SK-N-SH treated with all-trans-retinoic acid at 6 μM for 48 hours (cell line): Measurements from ENCODE around the gene MCRIP2.

Experiments
- ARNTL ChIP-seq: fragments of 450-650 bp; formaldehyde crosslinking; IDR thresholded peaks from 2 replicates; pipeline ENCODE4 v1.5.0; 2020; ENCODE audit warnings: low read depth, mild to moderate bottlenecking, moderate library complexity, borderline replicate concordance
- ESRRG ChIP-seq: fragments of 250-450 bp; sonication (Bioruptor Pico); IDR thresholded peaks from 2 replicates; pipeline ENCODE4 v1.6.1; 2021; ENCODE audit warnings: mild to moderate bottlenecking
- RARB ChIP-seq: fragments of 250-450 bp; sonication (Bioruptor Pico); IDR thresholded peaks from 2 replicates; pipeline ENCODE4 v1.8.0; 2021; ENCODE audit warnings: mild to moderate bottlenecking, moderate library complexity
- TCF4 ChIP-seq: fragments of 250-450 bp; sonication (Bioruptor Pico); IDR thresholded peaks from 2 replicates; pipeline ENCODE4 v1.8.0; 2021; ENCODE audit warnings: mild to moderate bottlenecking, moderate library complexity, borderline replicate concordance
- ZNF565 ChIP-seq: fragments of 450-650 bp; formaldehyde crosslinking; conservative IDR thresholded peaks from 2 replicates; pipeline ENCODE4 v1.5.0; 2020; ENCODE audit warnings: low read depth, mild to moderate bottlenecking, moderate library complexity
- ZNF70 ChIP-seq: fragments of 450-650 bp; formaldehyde crosslinking; IDR thresholded peaks from 2 replicates; pipeline ENCODE4 v1.5.0; 2020; ENCODE audit warnings: mild to moderate bottlenecking, moderate library complexity
- ZNF8 ChIP-seq: fragments of 450-650 bp; formaldehyde crosslinking; IDR thresholded peaks from 2 replicates; pipeline ENCODE4 v1.5.0; 2020; ENCODE audit warnings: mild to moderate bottlenecking, moderate library complexity
- TF ChIP-seq, protein P1 (sequence below): fragments of 250-450 bp; sonication (Bioruptor Pico); IDR thresholded peaks from 2 replicates; pipeline ENCODE4 v1.8.0; 2020; ENCODE audit warnings: mild to moderate bottlenecking, moderate library complexity, borderline replicate concordance
- TF ChIP-seq, protein P2 (sequence below): fragments of 250-450 bp; sonication (Bioruptor Pico); IDR thresholded peaks from 2 replicates; pipeline ENCODE4 v1.5.1; 2020; ENCODE audit warnings: low read depth, mild to moderate bottlenecking, moderate library complexity
- TF ChIP-seq, protein P3 (sequence below): fragments of 250-450 bp; sonication (Bioruptor Pico); IDR thresholded peaks from 2 replicates; pipeline ENCODE4 v1.8.0; 2021; ENCODE audit warnings: low read depth, mild to moderate bottlenecking, moderate library complexity, borderline replicate concordance
- TF ChIP-seq, protein P4 (sequence below): fragments of 250-450 bp; sonication (Bioruptor Pico); IDR thresholded peaks from 2 replicates; pipeline ENCODE4 v1.5.0; 2020; ENCODE audit warnings: mild to moderate bottlenecking, moderate library complexity
- TF ChIP-seq, protein P5 (sequence below): fragments of 250-450 bp; sonication (Bioruptor Pico); IDR thresholded peaks from 2 replicates; pipeline ENCODE4 v1.5.1; 2021; ENCODE audit warnings: mild to moderate bottlenecking, moderate library complexity

DNA sequence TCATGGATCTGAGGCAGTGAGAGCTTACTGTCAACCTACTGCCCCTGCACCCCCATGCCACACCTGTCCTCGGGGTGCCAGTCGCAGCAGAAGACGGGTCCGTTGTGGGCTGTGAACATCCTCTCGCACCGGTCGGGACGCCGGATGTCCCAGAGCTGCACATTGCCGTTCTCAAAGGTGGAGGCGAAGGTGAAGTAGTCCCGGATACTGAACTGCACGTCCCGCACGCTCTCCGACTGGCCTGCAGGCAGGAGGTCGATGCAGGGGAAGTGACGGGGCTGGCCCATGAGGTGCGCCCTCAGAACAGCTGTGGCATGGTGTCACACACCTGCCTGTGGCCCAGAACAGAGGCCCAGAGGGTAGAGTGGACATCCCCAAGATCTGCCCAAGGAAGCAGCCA lies 45.9 kb downstream of the MCRIP2 start:
- TF ChIP-seq ESRRG (CRISPR knock-in tag) (no peak), ZNF8 (CRISPR knock-in tag) (no peak), TCF4 (no peak), ARNTL (CRISPR knock-in tag) (no peak), ZNF565 (CRISPR knock-in tag) (no peak), ZNF70 (CRISPR knock-in tag) (no peak), RARB (no peak)
- TF ChIP-seq, protein P1, sequence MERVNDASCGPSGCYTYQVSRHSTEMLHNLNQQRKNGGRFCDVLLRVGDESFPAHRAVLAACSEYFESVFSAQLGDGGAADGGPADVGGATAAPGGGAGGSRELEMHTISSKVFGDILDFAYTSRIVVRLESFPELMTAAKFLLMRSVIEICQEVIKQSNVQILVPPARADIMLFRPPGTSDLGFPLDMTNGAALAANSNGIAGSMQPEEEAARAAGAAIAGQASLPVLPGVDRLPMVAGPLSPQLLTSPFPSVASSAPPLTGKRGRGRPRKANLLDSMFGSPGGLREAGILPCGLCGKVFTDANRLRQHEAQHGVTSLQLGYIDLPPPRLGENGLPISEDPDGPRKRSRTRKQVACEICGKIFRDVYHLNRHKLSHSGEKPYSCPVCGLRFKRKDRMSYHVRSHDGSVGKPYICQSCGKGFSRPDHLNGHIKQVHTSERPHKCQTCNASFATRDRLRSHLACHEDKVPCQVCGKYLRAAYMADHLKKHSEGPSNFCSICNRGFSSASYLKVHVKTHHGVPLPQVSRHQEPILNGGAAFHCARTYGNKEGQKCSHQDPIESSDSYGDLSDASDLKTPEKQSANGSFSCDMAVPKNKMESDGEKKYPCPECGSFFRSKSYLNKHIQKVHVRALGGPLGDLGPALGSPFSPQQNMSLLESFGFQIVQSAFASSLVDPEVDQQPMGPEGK (CRISPR knock-in tag): no peak
- TF ChIP-seq, protein P2, sequence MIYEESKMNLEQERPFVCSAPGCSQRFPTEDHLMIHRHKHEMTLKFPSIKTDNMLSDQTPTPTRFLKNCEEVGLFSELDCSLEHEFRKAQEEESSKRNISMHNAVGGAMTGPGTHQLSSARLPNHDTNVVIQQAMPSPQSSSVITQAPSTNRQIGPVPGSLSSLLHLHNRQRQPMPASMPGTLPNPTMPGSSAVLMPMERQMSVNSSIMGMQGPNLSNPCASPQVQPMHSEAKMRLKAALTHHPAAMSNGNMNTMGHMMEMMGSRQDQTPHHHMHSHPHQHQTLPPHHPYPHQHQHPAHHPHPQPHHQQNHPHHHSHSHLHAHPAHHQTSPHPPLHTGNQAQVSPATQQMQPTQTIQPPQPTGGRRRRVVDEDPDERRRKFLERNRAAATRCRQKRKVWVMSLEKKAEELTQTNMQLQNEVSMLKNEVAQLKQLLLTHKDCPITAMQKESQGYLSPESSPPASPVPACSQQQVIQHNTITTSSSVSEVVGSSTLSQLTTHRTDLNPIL (CRISPR knock-in tag): no peak
- TF ChIP-seq, protein P3, sequence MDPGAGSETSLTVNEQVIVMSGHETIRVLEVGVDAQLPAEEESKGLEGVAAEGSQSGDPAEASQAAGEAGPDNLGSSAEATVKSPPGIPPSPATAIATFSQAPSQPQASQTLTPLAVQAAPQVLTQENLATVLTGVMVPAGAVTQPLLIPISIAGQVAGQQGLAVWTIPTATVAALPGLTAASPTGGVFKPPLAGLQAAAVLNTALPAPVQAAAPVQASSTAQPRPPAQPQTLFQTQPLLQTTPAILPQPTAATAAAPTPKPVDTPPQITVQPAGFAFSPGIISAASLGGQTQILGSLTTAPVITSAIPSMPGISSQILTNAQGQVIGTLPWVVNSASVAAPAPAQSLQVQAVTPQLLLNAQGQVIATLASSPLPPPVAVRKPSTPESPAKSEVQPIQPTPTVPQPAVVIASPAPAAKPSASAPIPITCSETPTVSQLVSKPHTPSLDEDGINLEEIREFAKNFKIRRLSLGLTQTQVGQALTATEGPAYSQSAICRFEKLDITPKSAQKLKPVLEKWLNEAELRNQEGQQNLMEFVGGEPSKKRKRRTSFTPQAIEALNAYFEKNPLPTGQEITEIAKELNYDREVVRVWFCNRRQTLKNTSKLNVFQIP: no peak
- TF ChIP-seq, protein P4, sequence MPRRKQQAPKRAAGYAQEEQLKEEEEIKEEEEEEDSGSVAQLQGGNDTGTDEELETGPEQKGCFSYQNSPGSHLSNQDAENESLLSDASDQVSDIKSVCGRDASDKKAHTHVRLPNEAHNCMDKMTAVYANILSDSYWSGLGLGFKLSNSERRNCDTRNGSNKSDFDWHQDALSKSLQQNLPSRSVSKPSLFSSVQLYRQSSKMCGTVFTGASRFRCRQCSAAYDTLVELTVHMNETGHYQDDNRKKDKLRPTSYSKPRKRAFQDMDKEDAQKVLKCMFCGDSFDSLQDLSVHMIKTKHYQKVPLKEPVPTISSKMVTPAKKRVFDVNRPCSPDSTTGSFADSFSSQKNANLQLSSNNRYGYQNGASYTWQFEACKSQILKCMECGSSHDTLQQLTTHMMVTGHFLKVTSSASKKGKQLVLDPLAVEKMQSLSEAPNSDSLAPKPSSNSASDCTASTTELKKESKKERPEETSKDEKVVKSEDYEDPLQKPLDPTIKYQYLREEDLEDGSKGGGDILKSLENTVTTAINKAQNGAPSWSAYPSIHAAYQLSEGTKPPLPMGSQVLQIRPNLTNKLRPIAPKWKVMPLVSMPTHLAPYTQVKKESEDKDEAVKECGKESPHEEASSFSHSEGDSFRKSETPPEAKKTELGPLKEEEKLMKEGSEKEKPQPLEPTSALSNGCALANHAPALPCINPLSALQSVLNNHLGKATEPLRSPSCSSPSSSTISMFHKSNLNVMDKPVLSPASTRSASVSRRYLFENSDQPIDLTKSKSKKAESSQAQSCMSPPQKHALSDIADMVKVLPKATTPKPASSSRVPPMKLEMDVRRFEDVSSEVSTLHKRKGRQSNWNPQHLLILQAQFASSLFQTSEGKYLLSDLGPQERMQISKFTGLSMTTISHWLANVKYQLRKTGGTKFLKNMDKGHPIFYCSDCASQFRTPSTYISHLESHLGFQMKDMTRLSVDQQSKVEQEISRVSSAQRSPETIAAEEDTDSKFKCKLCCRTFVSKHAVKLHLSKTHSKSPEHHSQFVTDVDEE (CRISPR knock-in tag): no peak
- TF ChIP-seq, protein P5, sequence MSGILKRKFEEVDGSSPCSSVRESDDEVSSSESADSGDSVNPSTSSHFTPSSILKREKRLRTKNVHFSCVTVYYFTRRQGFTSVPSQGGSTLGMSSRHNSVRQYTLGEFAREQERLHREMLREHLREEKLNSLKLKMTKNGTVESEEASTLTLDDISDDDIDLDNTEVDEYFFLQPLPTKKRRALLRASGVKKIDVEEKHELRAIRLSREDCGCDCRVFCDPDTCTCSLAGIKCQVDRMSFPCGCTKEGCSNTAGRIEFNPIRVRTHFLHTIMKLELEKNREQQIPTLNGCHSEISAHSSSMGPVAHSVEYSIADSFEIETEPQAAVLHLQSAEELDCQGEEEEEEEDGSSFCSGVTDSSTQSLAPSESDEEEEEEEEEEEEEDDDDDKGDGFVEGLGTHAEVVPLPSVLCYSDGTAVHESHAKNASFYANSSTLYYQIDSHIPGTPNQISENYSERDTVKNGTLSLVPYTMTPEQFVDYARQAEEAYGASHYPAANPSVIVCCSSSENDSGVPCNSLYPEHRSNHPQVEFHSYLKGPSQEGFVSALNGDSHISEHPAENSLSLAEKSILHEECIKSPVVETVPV (CRISPR knock-in tag): no peak
